Loucy (cell line): ENCODE data around the gene RALGAPB.

Experiments
- CTCF ChIP-seq: fragments of 200-600 bp; sonication (generic); conservative IDR thresholded peaks from 2 replicates; pipeline ENCODE4 v1.5.1; 2014; ENCODE audit warnings: mild to moderate bottlenecking, antibody characterized with exemption, low read length
- EZH2phosphoT487 ChIP-seq: fragments of 200-600 bp; IDR thresholded peaks from 2 replicates; pipeline ENCODE4 v1.6.1; 2018; ENCODE audit warnings: antibody characterized with exemption, mild to moderate bottlenecking, moderate library complexity, borderline replicate concordance

GRCh38 chr20:38514185-38514584, 41.5 kb downstream of the RALGAPB start:
- TF ChIP-seq CTCF (no peak), EZH2phosphoT487 (no peak)
